PC-3 (cell line): ENCODE data around the gene KLHL7. TPM values are rescaled to one million over a fixed set of nuclear protein-coding genes. Genes with fewer than 3 reads are reported as not detected.

ENCODE experiments used
- ATAC-seq: fragments of 200-7000 bp; cut with Tn5 transposase; 2 replicates; pipeline ENCODE4 v1.9.1; 2020; ENCODE audit warnings: mild to moderate bottlenecking, moderate library complexity
- BruUV-seq: library from RNA; stranded (reverse); fragments of 400-500 nt; replicated peaks from 2 replicates; lab custom pipeline; 2021; lab: Mats Ljungman, UMichigan
- CTCF ChIA-PET: fragments of 300-600 bp; sonication (Branson Sonifier 250); formaldehyde crosslinking; loops from one replicate; lab custom pipeline; 2022; ENCODE audit warnings: antibody characterized with exemption; lab: Charles Lee
- POLR2A ChIA-PET: fragments of 300-600 bp; sonication (Branson Sonifier 250); formaldehyde crosslinking; loops from one replicate; lab custom pipeline; 2022; ENCODE audit warnings: antibody characterized with exemption; ENCODE audit not compliant: unreplicated experiment; lab: Charles Lee
- DNase-seq: peaks from one replicate; pipeline ENCODE4 v3.0.0-alpha.2; 2015
- H2AFZ ChIP-seq: fragments of 300-600 bp; sonication (generic); 2 replicates; pipeline ENCODE4 v1.6.0; 2016; ENCODE audit warnings: antibody characterized with exemption, low read length
- H3F3A ChIP-seq: fragments of 300-600 bp; sonication (generic); one replicate; pipeline ENCODE4 v1.6.0; 2017; ENCODE audit warnings: antibody characterized with exemption, low read length, control low read depth, mild to moderate bottlenecking; ENCODE audit not compliant: unreplicated experiment
- H3K27ac ChIP-seq: fragments of 300-600 bp; sonication (generic); 2 replicates; pipeline ENCODE4 v1.5.1; 2016; ENCODE audit warnings: mild to moderate bottlenecking, low read length
- H3K27me3 ChIP-seq: fragments of 300-600 bp; sonication (generic); 2 replicates; pipeline ENCODE4 v1.6.1; 2016; ENCODE audit warnings: low read length, mixed read lengths
- H3K36me3 ChIP-seq: fragments of 300-600 bp; sonication (generic); 2 replicates; pipeline ENCODE4 v1.6.1; 2016; ENCODE audit warnings: low read depth, mixed run types, low read length, mixed read lengths
- H3K4me1 ChIP-seq: fragments of 300-600 bp; sonication (generic); 2 replicates; pipeline ENCODE4 v1.5.1; 2016; ENCODE audit warnings: low read length; ENCODE audit not compliant: insufficient read depth
- H3K4me2 ChIP-seq: fragments of 300-600 bp; sonication (generic); 2 replicates; pipeline ENCODE4 v1.6.0; 2016; ENCODE audit warnings: low read length
- H3K4me3 ChIP-seq: fragments of 300-600 bp; sonication (generic); 2 replicates; pipeline ENCODE4 v1.5.1; 2016; ENCODE audit warnings: mild to moderate bottlenecking, low read length, mixed read lengths
- H3K79me2 ChIP-seq: fragments of 300-600 bp; sonication (generic); 2 replicates; pipeline ENCODE4 v1.6.1; 2017; ENCODE audit warnings: low read length, mixed read lengths
- H3K9ac ChIP-seq: fragments of 300-600 bp; sonication (generic); 2 replicates; pipeline ENCODE4 v1.6.0; 2016; ENCODE audit warnings: mild to moderate bottlenecking, low read length
- H3K9me2 ChIP-seq: fragments of 300-600 bp; sonication (generic); replicated peaks from 2 replicates; pipeline ENCODE4 v1.6.1; 2016; ENCODE audit warnings: mixed run types, low read length, mixed read lengths
- H3K9me3 ChIP-seq: fragments of 300-600 bp; sonication (generic); 2 replicates; pipeline ENCODE4 v1.6.1; 2016; ENCODE audit warnings: low read length, mixed read lengths
- H4K20me1 ChIP-seq: fragments of 300-600 bp; sonication (generic); 2 replicates; pipeline ENCODE4 v1.6.1; 2016; ENCODE audit warnings: low read length, mixed read lengths
- EZH2 ChIP-seq: fragments of 300-600 bp; sonication (generic); IDR thresholded peaks from one replicate; pipeline ENCODE4 v1.6.1; 2017; ENCODE audit warnings: antibody characterized with exemption, mild to moderate bottlenecking, low read length; ENCODE audit not compliant: unreplicated experiment
- EZH2phosphoT487 ChIP-seq: fragments of 300-600 bp; sonication (generic); IDR thresholded peaks from 2 replicates; pipeline ENCODE4 v1.6.1; 2018; ENCODE audit warnings: mild to moderate bottlenecking, antibody characterized with exemption, low read length, borderline replicate concordance
- intact Hi-C: fragments of 100-400 bp; cut with micrococcal nuclease; formaldehyde crosslinking; loops from 2 replicates; pipeline ENCODE4 v1.9.0; 2023
- total RNA-seq: library from RNA; depleted of rRNA; stranded (reverse); fragments of >200 nt; gene quantifications from 2 replicates; pipeline ENCODE4 v1.2.3, GENCODE V29; 2014
- TF ChIP-seq, protein P1 (sequence below): fragments of 300-600 bp; sonication (generic); conservative IDR thresholded peaks from 2 replicates; pipeline ENCODE4 v1.5.1; 2017; ENCODE audit warnings: antibody characterized with exemption, low read depth, mild to moderate bottlenecking, low read length

KLHL7 gene
- total RNA-seq, 1 experiment from 2014 or later: 31.1 TPM

GRCh38 chr7:23061327-23061726 is 44.3 kb upstream of the KLHL7 start:
- BruUV-seq: no TSS peak
- no peak overlapping the region for H3K9ac ChIP-seq
- H4K20me1 ChIP-seq: no peaks in the 10 kb centered on the region
- H3K4me3 ChIP-seq: no peak overlapping the region
- no peak for TF ChIP-seq EZH2
- no peak for TF ChIP-seq EZH2phosphoT487
- TF ChIP-seq, protein P1, sequence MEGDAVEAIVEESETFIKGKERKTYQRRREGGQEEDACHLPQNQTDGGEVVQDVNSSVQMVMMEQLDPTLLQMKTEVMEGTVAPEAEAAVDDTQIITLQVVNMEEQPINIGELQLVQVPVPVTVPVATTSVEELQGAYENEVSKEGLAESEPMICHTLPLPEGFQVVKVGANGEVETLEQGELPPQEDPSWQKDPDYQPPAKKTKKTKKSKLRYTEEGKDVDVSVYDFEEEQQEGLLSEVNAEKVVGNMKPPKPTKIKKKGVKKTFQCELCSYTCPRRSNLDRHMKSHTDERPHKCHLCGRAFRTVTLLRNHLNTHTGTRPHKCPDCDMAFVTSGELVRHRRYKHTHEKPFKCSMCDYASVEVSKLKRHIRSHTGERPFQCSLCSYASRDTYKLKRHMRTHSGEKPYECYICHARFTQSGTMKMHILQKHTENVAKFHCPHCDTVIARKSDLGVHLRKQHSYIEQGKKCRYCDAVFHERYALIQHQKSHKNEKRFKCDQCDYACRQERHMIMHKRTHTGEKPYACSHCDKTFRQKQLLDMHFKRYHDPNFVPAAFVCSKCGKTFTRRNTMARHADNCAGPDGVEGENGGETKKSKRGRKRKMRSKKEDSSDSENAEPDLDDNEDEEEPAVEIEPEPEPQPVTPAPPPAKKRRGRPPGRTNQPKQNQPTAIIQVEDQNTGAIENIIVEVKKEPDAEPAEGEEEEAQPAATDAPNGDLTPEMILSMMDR: no peak
- no peaks in the 10 kb centered on the region for H3K36me3 ChIP-seq
- ChIA-PET CTCF (no interaction called here), POLR2A (no interaction called here)
- no peaks in the 10 kb centered on the region for H3K27me3 ChIP-seq
- H3K9me3 ChIP-seq: no peaks in the 10 kb centered on the region
- intact Hi-C loops: no loop called here
- H2AFZ ChIP-seq: no peak overlapping the region
- H3K4me2 ChIP-seq: no peak overlapping the region
- no peak for DNase-seq
- H3K4me1 ChIP-seq: no peaks in the 10 kb centered on the region
- H3K9me2 ChIP-seq: no peaks in the 10 kb centered on the region
- no peak for ATAC-seq
- no peaks in the 10 kb centered on the region for H3K79me2 ChIP-seq
- no peak overlapping the region for H3K27ac ChIP-seq
- no peaks in the 10 kb centered on the region for H3F3A ChIP-seq

GRCh38 chr7:23062452-23062851 is 43.1 kb upstream of the KLHL7 start:
- ChIA-PET POLR2A (no interaction called here), CTCF (no interaction called here)
- H3F3A ChIP-seq: no peaks in the 10 kb centered on the region
- no TSS peak for BruUV-seq
- ATAC-seq (peak; percentile 31; the same call in 1 of the 2 replicates), DNase-seq (peak; percentile 30)
- H3K9me3 ChIP-seq: no peaks in the 10 kb centered on the region
- H3K4me3 ChIP-seq: no peak overlapping the region
- TF ChIP-seq, protein P1: no peak
- TF ChIP-seq EZH2phosphoT487 (no peak), EZH2 (no peak)
- no peaks in the 10 kb centered on the region for H3K79me2 ChIP-seq
- H3K36me3 ChIP-seq: no peaks in the 10 kb centered on the region
- H3K27ac ChIP-seq: no peak overlapping the region
- H4K20me1 ChIP-seq: no peaks in the 10 kb centered on the region
- H3K27me3 ChIP-seq: no peaks in the 10 kb centered on the region
- H3K9me2 ChIP-seq: no peaks in the 10 kb centered on the region
- no peak overlapping the region for H3K9ac ChIP-seq
- intact Hi-C loops: no loop called here
- no peak overlapping the region for H3K4me2 ChIP-seq
- H2AFZ ChIP-seq: no peak overlapping the region
- H3K4me1 ChIP-seq: no peaks in the 10 kb centered on the region

DNA sequence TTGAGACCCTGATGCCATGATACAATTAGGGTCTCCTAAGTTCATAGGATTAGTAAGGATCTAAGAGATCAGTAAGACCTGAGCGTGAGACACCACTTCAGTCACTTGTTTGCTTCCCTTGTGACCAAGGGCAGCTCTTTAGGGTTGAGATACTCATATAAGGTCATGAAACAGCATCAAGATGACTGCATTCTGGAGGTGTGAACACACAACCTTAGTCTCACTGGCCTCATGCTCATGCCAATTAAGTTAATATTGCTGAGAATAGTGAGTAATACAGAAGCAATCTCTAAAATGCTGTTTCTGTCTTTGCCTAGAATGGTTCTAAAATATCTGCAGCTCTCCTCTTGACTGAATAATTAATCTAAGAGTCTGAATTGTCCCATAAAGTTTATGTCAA is 39.6 kb upstream of the KLHL7 start:
- Histone ChIP-seq H3K36me3 (no peaks in the 10 kb centered on the region), H3F3A (no peaks in the 10 kb centered on the region), H3K4me1 (no peaks in the 10 kb centered on the region), H3K79me2 (no peaks in the 10 kb centered on the region), H3K4me2 (no peak overlapping the region), H2AFZ (no peak overlapping the region), H3K27ac (no peak overlapping the region), H3K9me3 (no peaks in the 10 kb centered on the region), H3K4me3 (no peak overlapping the region), H3K9me2 (no peaks in the 10 kb centered on the region), H3K27me3 (no peaks in the 10 kb centered on the region), H4K20me1 (no peaks in the 10 kb centered on the region), H3K9ac (no peak overlapping the region)
- ATAC-seq: no peak
- no TSS peak for BruUV-seq
- ChIA-PET POLR2A (no interaction called here), CTCF (no interaction called here)
- no peak for DNase-seq
- intact Hi-C loops: no loop called here
- no peak for TF ChIP-seq EZH2phosphoT487
- TF ChIP-seq EZH2: no peak
- TF ChIP-seq, protein P1: no peak
